SKM-1 (cell line): Measurements from ENCODE around the gene AFAP1.

Experiments used
- DNase-seq: peaks from one replicate; lab custom pipeline; 2025; ENCODE audit not compliant: unreplicated experiment; lab: John Stamatoyannopoulos, UW

The AFAP1 gene

DNA sequence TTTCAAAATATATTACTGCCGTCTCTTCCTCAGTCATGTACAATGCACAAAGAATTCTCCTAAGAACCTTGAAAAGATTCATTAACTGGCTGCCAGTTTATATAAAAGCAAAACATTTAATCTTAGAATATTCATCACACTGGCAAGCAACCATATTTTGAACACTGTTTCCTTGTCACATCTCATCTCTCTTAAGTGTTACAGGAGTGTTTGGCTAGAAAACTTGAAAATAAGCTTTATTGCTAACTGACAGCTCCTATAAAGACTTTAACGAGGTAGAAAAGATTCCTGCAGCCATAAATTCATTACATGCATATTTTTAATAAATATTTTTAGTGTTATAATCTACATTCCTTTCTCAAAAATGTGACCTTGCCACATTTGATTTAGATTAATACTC is 149.6 kb downstream of the AFAP1 start:
- DNase-seq, result no peak

- peak; percentile 33 for DNase-seq
Observed at GRCh38 chr4:7788694-7789425, 150.8 kb downstream of the AFAP1 start.

DNA sequence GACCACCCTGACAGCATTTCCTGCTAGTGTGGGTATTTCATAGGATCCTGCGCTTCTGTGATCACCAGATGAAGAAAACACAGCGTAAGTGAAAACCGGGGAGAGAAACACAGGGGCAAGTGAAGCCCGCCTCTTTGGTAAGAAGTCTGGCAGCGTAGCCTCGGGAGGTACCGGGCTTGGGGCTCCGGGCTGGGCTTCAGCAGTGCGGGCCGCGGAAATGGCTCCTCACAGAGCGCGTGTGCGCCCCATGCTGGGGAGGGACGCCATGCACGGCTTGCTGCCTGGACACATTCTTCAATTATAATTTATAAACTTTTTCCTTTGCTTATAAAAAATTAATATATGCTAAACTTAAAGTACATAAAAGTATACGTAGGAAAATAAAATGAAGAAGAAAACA is 151.5 kb downstream of the AFAP1 start:
- no peak for DNase-seq

GRCh38 chr4:7787681-7788141 is 151.9 kb downstream of the AFAP1 start:
- no peak for DNase-seq

DNA sequence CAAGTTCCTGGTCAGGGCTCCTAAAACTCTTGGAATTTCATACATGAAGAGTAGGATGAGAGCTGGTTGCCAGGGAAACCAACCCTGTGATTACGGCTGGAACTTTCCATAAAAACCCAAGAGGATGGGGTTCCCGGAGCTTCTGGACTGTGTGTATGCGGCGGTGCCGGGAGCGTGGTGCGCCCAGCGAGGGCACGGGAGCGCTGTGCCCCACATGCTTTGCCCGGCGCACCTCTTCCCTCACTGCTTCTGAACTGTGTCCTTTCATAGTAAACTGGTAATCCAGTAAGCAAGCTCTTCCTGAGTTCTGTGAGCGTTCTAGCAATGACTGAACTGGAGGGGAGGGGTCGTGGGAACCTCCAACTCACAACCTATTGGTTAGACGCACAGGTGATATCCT is 152.6 kb downstream of the AFAP1 start:
- no peak for DNase-seq

GRCh38 chr4:7786517-7786916 is 153.1 kb downstream of the AFAP1 start:
- no peak for DNase-seq

- no peak for DNase-seq
Observed at GRCh38 chr4:7786040-7786439, 153.6 kb downstream of the AFAP1 start.

DNA sequence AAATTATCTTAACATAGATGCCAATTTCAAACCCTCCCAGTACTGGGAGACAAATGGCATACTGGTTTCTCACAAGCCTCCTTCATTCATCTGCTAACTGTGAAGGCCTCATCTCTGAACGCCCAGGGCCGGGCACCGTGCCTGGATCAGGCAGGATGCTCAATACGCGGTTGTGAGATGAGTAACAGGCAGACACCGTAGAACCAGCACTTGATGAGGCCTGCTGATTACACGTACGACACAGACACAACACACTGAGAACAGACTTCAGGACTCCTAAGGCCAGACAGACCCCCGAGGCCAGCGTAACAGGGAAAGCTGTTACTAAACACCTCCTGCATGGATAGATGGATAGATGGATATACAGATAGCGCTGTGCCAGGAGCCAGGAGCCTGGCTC is 154.6 kb downstream of the AFAP1 start:
- no peak for DNase-seq

GRCh38 chr4:7784131-7784870 is 155.4 kb downstream of the AFAP1 start:
- no peak for DNase-seq

GRCh38 chr4:7783541-7783940 is 156.1 kb downstream of the AFAP1 start:
- DNase-seq, result no peak

DNA sequence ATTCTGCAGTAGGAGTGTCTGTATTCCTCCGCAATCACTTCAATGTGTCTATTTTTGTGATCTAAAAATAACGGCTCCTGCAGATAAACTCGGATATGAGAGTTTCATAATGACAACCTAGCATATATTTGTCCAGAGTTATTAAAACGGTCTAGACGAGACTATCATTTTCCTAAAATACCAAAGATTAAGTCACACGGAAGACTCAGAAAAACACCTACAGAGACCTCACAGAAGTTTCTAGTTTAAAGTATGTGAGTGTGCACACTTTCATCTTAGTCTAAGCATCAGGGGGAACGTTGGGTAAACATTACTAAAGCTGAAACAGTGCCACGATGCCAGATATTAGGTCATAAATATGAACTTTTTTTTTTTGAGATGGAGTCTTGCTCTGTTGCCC is 156.9 kb downstream of the AFAP1 start:
- DNase-seq, result no peak

GRCh38 chr4:7781993-7782392 is 157.7 kb downstream of the AFAP1 start:
- no peak for DNase-seq

DNA sequence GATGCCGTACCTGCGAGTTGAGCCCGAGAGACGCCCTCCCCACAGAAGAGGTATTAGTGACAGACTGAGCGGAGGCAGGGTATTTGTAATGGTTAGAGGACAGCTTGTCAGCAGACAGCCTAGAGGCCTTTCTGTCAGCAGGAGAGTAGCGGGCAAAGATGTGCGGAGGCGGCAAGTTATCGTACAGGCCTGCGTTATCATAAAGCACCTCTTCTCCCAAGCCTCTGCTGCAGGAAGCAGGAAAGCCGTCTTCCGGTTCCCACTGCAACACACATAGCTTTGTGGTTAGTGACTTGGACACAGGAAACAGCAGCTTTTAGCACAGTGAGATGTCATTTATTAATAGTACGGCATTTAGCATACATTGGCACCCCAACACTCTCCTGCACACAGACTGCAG is 158.3 kb downstream of the AFAP1 start:
- no peak for DNase-seq

DNA sequence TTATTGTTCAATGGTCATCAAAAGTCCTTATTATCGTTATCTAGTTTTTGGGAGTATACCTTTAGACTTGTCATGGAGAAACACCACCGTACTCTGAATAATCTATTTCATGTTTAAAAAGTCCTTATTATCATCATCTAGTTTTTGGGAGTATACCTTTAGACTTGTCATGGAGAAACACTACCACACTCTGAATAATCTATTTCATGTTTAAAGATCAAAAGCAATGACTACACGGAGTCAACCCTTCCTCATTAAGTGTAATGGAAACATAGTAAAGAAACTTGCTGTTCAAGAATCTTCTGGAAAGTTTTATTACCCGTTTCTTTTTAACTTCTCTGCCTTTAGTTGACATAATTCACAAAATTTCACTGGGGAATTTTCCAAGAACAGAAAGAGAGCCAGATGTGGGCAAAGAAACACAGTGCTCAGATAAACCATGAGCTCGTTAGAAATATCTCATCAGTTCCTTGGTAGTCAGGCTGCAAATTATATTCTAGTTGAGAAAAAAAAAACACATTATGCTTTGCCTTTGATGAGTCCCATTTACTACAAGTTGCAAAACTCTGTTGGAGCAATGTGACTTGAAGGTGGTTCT is 158.8 kb downstream of the AFAP1 start:
- DNase-seq, result no peak

GRCh38 chr4:7779432-7779768 is 160.3 kb downstream of the AFAP1 start:
- no peak for DNase-seq

GRCh38 chr4:7778510-7779431 is 160.9 kb downstream of the AFAP1 start:
- DNase-seq, result no peak

- DNase-seq, result no peak
Observed at GRCh38 chr4:7777871-7778509, 161.7 kb downstream of the AFAP1 start.

- DNase-seq, result no peak
Observed at GRCh38 chr4:7777017-7777710, 162.5 kb downstream of the AFAP1 start.

DNA sequence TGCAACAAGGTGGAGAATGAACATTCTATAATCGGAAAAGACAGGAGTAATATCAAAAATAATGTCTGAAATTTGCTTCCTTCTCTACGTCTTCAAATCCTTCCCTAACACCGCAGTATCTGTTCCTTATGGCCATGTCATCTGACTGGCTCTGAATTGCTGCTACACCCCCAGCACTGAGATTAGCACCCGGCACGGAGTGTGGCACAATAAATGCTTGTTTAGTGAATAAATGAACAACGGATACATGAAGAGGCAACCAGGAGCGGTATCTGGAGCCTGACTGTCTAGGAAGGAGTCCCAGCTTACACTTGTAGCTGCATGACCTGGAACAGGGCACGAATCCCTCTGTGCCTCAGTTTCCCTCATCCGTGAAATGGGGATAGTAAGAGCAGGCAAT is 164.3 kb downstream of the AFAP1 start:
- no peak for DNase-seq
